Measurements from ENCODE around the gene ZNF606. TPM values are rescaled to one million over a fixed set of nuclear protein-coding genes. Genes with fewer than 3 reads are reported as not detected.

ZNF606 gene
- total RNA-seq, 2 donors from 2014 or later = 11.7 to 21.4 TPM

GRCh38 chr19:57935731-57936130 is 66.9 kb downstream of the ZNF606 start:
- intact Hi-C loops (cut with DNase I) = no loop called here
- ATAC-seq (no peak), DNase-seq (no peak)
- Histone ChIP-seq H3K27me3 (no peaks in the 10 kb centered on the region), H3K4me1 (peaks cover 7% of the 10 kb centered on the region), H3K27ac (no peak overlapping the region), H3K4me3 (no peak overlapping the region), H3K9me3 (peaks cover 0 to 32% (median 0%) of the 10 kb centered on the region in 3 donors), H3K36me3 (replicated peaks in 1 of 2; ENCODE audit: insufficient read depth in 1 of 2, low read depth in 2 of 2) (no peaks in the 10 kb centered on the region)
- TF ChIP-seq CTCF (IDR thresholded peaks at IDR 0.05) (no peak), POLR2A (IDR thresholded peaks at IDR 0.05) (no peak)
- WGBS, 2 donors = 81 to 82% methylated on average over 12 of the region's 12 CpGs

GRCh38 chr19:57934820-57935665 is 67.6 kb downstream of the ZNF606 start, which contains the start of gene ZNF418:
Gene ZNF418, minus strand, starts transcription at chr19:57935402. Its CDS starts 1,580 bp downstream, at chr19:57933822.
- peak; percentile 61 to 80 (median 63) for DNase-seq
- 2 to 3% methylated on average over 12 to 54 of the region's 54 CpGs for WGBS, 2 donors
- H3K36me3 ChIP-seq (replicated peaks in 1 of 2; ENCODE audit: insufficient read depth in 1 of 2, low read depth in 2 of 2) = no peaks in the 10 kb centered on the region

GRCh38 chr19:57927587-57927986 is 75.0 kb downstream of the ZNF606 start:
- Histone ChIP-seq H3K4me3 (no peak overlapping the region), H3K9me3 (peaks cover 0 to 59% (median 0%) of the 10 kb centered on the region in 3 donors), H3K36me3 (replicated peaks in 1 of 2; ENCODE audit: insufficient read depth in 1 of 2, low read depth in 2 of 2) (peaks cover 0 to 6% of the 10 kb centered on the region in 2 donors), H3K27me3 (no peaks in the 10 kb centered on the region), H3K27ac (no peak overlapping the region), H3K4me1 (no peaks in the 10 kb centered on the region)
- DNase-seq (no peak), ATAC-seq (no peak)
- TF ChIP-seq POLR2A (IDR thresholded peaks at IDR 0.05) (no peak), CTCF (IDR thresholded peaks at IDR 0.05) (no peak)
- intact Hi-C loops (cut with DNase I) = no loop called here
- WGBS, 2 donors = 98 to 100% methylated on average over 4 of the region's 4 CpGs

More at GRCh38 chr19:57934820-57935665, 67.6 kb downstream of the ZNF606 start, which contains the start of gene ZNF418:
- no peak for TF ChIP-seq CTCF (IDR thresholded peaks at IDR 0.05)
- peak in 1 of 3 donors; percentile 27 for TF ChIP-seq POLR2A (IDR thresholded peaks at IDR 0.05)
- peaks cover 7% of the 10 kb centered on the region for H3K4me1 ChIP-seq
- peak within 1 kb of the TSS; percentile 25 to 58 for H3K4me3 ChIP-seq
- peak within 1 kb of the TSS in 3 of 4 donors; percentile 69 to 81 (median 74) for H3K27ac ChIP-seq
- peak; percentile 96 for ATAC-seq
- H3K27me3 ChIP-seq = no peaks in the 10 kb centered on the region
- H3K9me3 ChIP-seq = peaks cover 0 to 32% (median 0%) of the 10 kb centered on the region in 3 donors
- intact Hi-C loops (cut with DNase I) = no loop called here

Other genes starting within 250 kb of the ZNF606 start
- 10 to 100 TPM in 1 of 2 donors, 1 to 10 TPM in 1; 4.2 to 33.6 TPM for gene ZNF586, start 233.1 kb downstream of the ZNF606 start, total RNA-seq
- 10 to 100 TPM in 1 of 2 donors, 1 to 10 TPM in 1; 9.6 to 71.5 TPM for gene ZNF552, start 187.9 kb downstream of the ZNF606 start, total RNA-seq
- 10 to 100 TPM; 18.7 to 36.6 TPM for gene ZNF587B, start 172.5 kb downstream of the ZNF606 start, total RNA-seq
- gene ZNF587, start 153.0 kb downstream of the ZNF606 start, total RNA-seq = 10 to 100 TPM; 13.7 to 20.1 TPM
- 10 to 100 TPM in 1 of 2 donors, 1 to 10 TPM in 1; 6.5 to 30.7 TPM for gene ZNF814, start 113.8 kb downstream of the ZNF606 start, total RNA-seq
- 1 to 10 TPM; 7.3 to 7.6 TPM for gene ZNF417, start 86.2 kb downstream of the ZNF606 start, total RNA-seq
- gene ZNF418, start 67.4 kb downstream of the ZNF606 start, total RNA-seq = 10 to 100 TPM in 1 of 2 donors, 1 to 10 TPM in 1; 2.6 to 15.3 TPM
- 1 to 10 TPM; 3.6 to 6.9 TPM for gene ZNF256, start 55.1 kb downstream of the ZNF606 start, total RNA-seq
- 1 to 10 TPM in 1 of 2 donors, not detected in 1; 1.3 TPM for gene C19orf18, start 28.3 kb downstream of the ZNF606 start, total RNA-seq
- not detected for gene ZSCAN1, start 31.2 kb upstream of the ZNF606 start, total RNA-seq
- 1 to 10 TPM; 3.9 to 4.9 TPM for gene ZNF135, start 56.5 kb upstream of the ZNF606 start, total RNA-seq
- gene ZSCAN18, start 95.4 kb upstream of the ZNF606 start, total RNA-seq = 10 to 100 TPM; 37.4 to 43.2 TPM
- 1 to 10 TPM; 2.6 to 4.6 TPM for gene ZNF329, start 148.0 kb upstream of the ZNF606 start, total RNA-seq
- gene ZNF274, start 180.2 kb upstream of the ZNF606 start, total RNA-seq = 10 to 100 TPM; 15.6 to 31.6 TPM
- 10 to 100 TPM in 1 of 2 donors, 1 to 10 TPM in 1; 9.9 to 17.1 TPM for gene ZNF544, start 226.1 kb upstream of the ZNF606 start, total RNA-seq